Gastrocnemius medialis (tissue), 4 donors: ENCODE data around the gene SCGB1D1.

Source experiments
- CTCF ChIP-seq, 5 experiments: fragments of 450-650 bp in 3 of 5; fragments of 200-600 bp in 2 of 5; sonication (generic) in 2 of 5; IDR thresholded peaks in 4 of 5; conservative IDR thresholded peaks in 1 of 5; 1 replicate in 4 of 5; 2 replicates in 1 of 5; pipeline ENCODE4 v1.5.1; 2016 to 2019; ENCODE audit warnings: antibody characterized with exemption in 5 of 5, mild to moderate bottlenecking in 3 of 5, moderate library complexity in 3 of 5
- POLR2A ChIP-seq, 2 donors: fragments of 450-650 bp; IDR thresholded peaks; one replicate each; pipeline ENCODE4 v1.6.1; 2017; ENCODE audit warnings: antibody characterized with exemption in 2 of 2, mild to moderate bottlenecking in 2 of 2, moderate library complexity in 2 of 2

GRCh38 chr11:62221498-62221897 lies 31.5 kb downstream of the SCGB1D1 start:
- TF ChIP-seq CTCF (IDR thresholded peaks at IDR 0.05 in 4 of 5, conservative IDR thresholded peaks at IDR 0.05 in 1 of 5) (no peak), POLR2A (IDR thresholded peaks at IDR 0.05) (no peak)
